Activated naive CD4-positive, alpha-beta T cell treated with anti-CD3 and anti-CD28 coated beads, Interleukin-2, amount 10 ng/mL, durations not matched to agents 7 days and 5 days (primary cell): ENCODE measurements around the gene CSK.
A peak's percentile ranks its signal among the peaks of the same experiment; 100 is the strongest.

Source experiments
- CTCF ChIA-PET: fragments of 350-600 bp; sonication (Branson Sonifier 250); formaldehyde crosslinking; loops from one replicate; lab custom pipeline; 2021; ENCODE audit warnings: antibody characterized with exemption; lab: Charles Lee
- DNase-seq: peaks from one replicate; pipeline ENCODE4 v3.0.0-alpha.2; 2020
- H3K27ac Mint-ChIP-seq: one replicate; pipeline ENCODE4 v1.8.0; 2021; ENCODE audit warnings: mild to moderate bottlenecking, moderate library complexity, mixed read lengths
- H3K27me3 Mint-ChIP-seq: one replicate; pipeline ENCODE4 v1.8.0; 2021; ENCODE audit warnings: mild to moderate bottlenecking, mixed read lengths
- H3K36me3 Mint-ChIP-seq: one replicate; pipeline ENCODE4 v1.8.0; 2021; ENCODE audit warnings: mixed read lengths
- H3K4me1 Mint-ChIP-seq: one replicate; pipeline ENCODE4 v1.8.0; 2021; ENCODE audit warnings: mixed read lengths
- H3K4me3 Mint-ChIP-seq: one replicate; pipeline ENCODE4 v1.8.0; 2021; ENCODE audit warnings: mild to moderate bottlenecking, moderate library complexity, mixed read lengths
- H3K9me3 Mint-ChIP-seq: one replicate; pipeline ENCODE4 v1.8.0; 2021; ENCODE audit warnings: mixed read lengths

Gene CSK

GRCh38 chr15:74793135-74794028 is 11.5 kb downstream of the CSK start:
- H3K9me3 Mint-ChIP-seq, result no peaks in the 10 kb centered on the region
- H3K27ac Mint-ChIP-seq, result peak overlapping the region; percentile 80
- H3K4me3 Mint-ChIP-seq, result no peak overlapping the region
- H3K4me1 Mint-ChIP-seq, result peaks cover 89% of the 10 kb centered on the region
- H3K27me3 Mint-ChIP-seq, result no peaks in the 10 kb centered on the region
- CTCF ChIA-PET, result interaction anchor here (0.8 to 15.9 kb wide), 10 partner anchors 9 to 172 kb away, joined by 3 to 880 read pairs (median 4); partner anchors contain the start of gene CSK
- DNase-seq, result peak; percentile 84
- peaks cover 51% of the 10 kb centered on the region for H3K36me3 Mint-ChIP-seq

- H3K4me3 Mint-ChIP-seq, result no peak overlapping the region
- no peak for DNase-seq
- H3K27ac Mint-ChIP-seq, result peak overlapping the region; percentile 84
- H3K27me3 Mint-ChIP-seq, result no peaks in the 10 kb centered on the region
- CTCF ChIA-PET, result interaction anchor here (0.8 to 15.9 kb wide), 7 partner anchors 8 to 173 kb away, joined by 3 to 880 read pairs (median 4); partner anchors contain the start of gene CSK
- H3K36me3 Mint-ChIP-seq, result peaks cover 46% of the 10 kb centered on the region
- no peaks in the 10 kb centered on the region for H3K9me3 Mint-ChIP-seq
- peaks cover 92% of the 10 kb centered on the region for H3K4me1 Mint-ChIP-seq
These were observed 12.5 kb downstream of the CSK start for GRCh38 chr15:74794248-74794969.

- Mint-ChIP-seq H3K4me3 (no peak overlapping the region), H3K27me3 (no peaks in the 10 kb centered on the region), H3K4me1 (peaks cover 92% of the 10 kb centered on the region), H3K27ac (peak overlapping the region; percentile 84), H3K36me3 (peaks cover 46% of the 10 kb centered on the region), H3K9me3 (no peaks in the 10 kb centered on the region)
- no peak for DNase-seq
- CTCF ChIA-PET, result interaction anchor here (1.1 to 15.9 kb wide), 5 partner anchors 16 to 160 kb away, joined by 3 to 880 read pairs (median 4); partner anchors contain the start of gene CSK
These were observed 13.1 kb downstream of the CSK start for GRCh38 chr15:74794970-74795349.

GRCh38 chr15:74795966-74796625 is 14.2 kb downstream of the CSK start:
- Mint-ChIP-seq H3K4me1 (peaks cover 86% of the 10 kb centered on the region), H3K4me3 (no peak overlapping the region), H3K36me3 (peaks cover 48% of the 10 kb centered on the region), H3K9me3 (no peaks in the 10 kb centered on the region), H3K27me3 (no peaks in the 10 kb centered on the region), H3K27ac (peak overlapping the region; percentile 88)
- CTCF ChIA-PET, result interaction anchor here (1.1 to 15.9 kb wide), 4 partner anchors 9 to 162 kb away, joined by 3 to 880 read pairs (median 8); partner anchors contain the start of gene CSK
- peak; percentile 59 for DNase-seq

- Mint-ChIP-seq H3K27ac (peak overlapping the region; percentile 81), H3K36me3 (peaks cover 50% of the 10 kb centered on the region), H3K27me3 (no peaks in the 10 kb centered on the region), H3K9me3 (no peaks in the 10 kb centered on the region), H3K4me1 (peaks cover 61% of the 10 kb centered on the region), H3K4me3 (no peak overlapping the region)
- CTCF ChIA-PET, result interaction anchor here (0.9 to 15.9 kb wide), 12 partner anchors 7 to 165 kb away, joined by 3 to 880 read pairs (median 4); partner anchors contain the start of gene CSK
- no peak for DNase-seq
These were observed 16.7 kb downstream of the CSK start for GRCh38 chr15:74798388-74799254.

- peak; percentile 51 for DNase-seq
- H3K4me3 Mint-ChIP-seq, result no peak overlapping the region
These were observed 17.5 kb downstream of the CSK start for GRCh38 chr15:74799255-74799855.

GRCh38 chr15:74799856-74800558 is 18.1 kb downstream of the CSK start:
- DNase-seq, result peak; percentile 89
- H3K36me3 Mint-ChIP-seq, result peaks cover 55% of the 10 kb centered on the region
- H3K4me1 Mint-ChIP-seq, result peaks cover 58% of the 10 kb centered on the region
- CTCF ChIA-PET, result interaction anchor here (0.6 to 15.9 kb wide), 17 partner anchors 9 to 168 kb away, joined by 3 to 880 read pairs (median 3); partner anchors contain the start of genes CPLX3 and CSK
- no peaks in the 10 kb centered on the region for H3K9me3 Mint-ChIP-seq
- peak overlapping the region; percentile 81 for H3K27ac Mint-ChIP-seq
- no peak overlapping the region for H3K4me3 Mint-ChIP-seq
- no peaks in the 10 kb centered on the region for H3K27me3 Mint-ChIP-seq

More at GRCh38 chr15:74799255-74799855, 17.5 kb downstream of the CSK start:
- peaks cover 56% of the 10 kb centered on the region for H3K36me3 Mint-ChIP-seq
- peak overlapping the region; percentile 81 for H3K27ac Mint-ChIP-seq
- H3K4me1 Mint-ChIP-seq, result peaks cover 62% of the 10 kb centered on the region
- CTCF ChIA-PET, result interaction anchor here (0.6 to 15.9 kb wide), 15 partner anchors 8 to 166 kb away, joined by 3 to 880 read pairs (median 3); partner anchors contain the start of genes CPLX3 and CSK
- no peaks in the 10 kb centered on the region for H3K27me3 Mint-ChIP-seq
- H3K9me3 Mint-ChIP-seq, result no peaks in the 10 kb centered on the region

GRCh38 chr15:74800559-74801094 is 18.7 kb downstream of the CSK start:
- no peak overlapping the region for H3K27ac Mint-ChIP-seq
- peaks cover 52% of the 10 kb centered on the region for H3K36me3 Mint-ChIP-seq
- no peak overlapping the region for H3K4me3 Mint-ChIP-seq
- H3K4me1 Mint-ChIP-seq, result peaks cover 52% of the 10 kb centered on the region
- CTCF ChIA-PET, result interaction anchor here (0.8 to 15.9 kb wide), 8 partner anchors 9 to 168 kb away, joined by 3 to 880 read pairs (median 3); partner anchors contain the start of gene CSK
- H3K27me3 Mint-ChIP-seq, result no peaks in the 10 kb centered on the region
- no peak for DNase-seq
- H3K9me3 Mint-ChIP-seq, result no peaks in the 10 kb centered on the region

- Mint-ChIP-seq H3K27ac (peak overlapping the region; percentile 60), H3K36me3 (peaks cover 49% of the 10 kb centered on the region), H3K9me3 (no peaks in the 10 kb centered on the region), H3K4me3 (no peak overlapping the region), H3K27me3 (no peaks in the 10 kb centered on the region), H3K4me1 (peaks cover 47% of the 10 kb centered on the region)
- no peak for DNase-seq
- CTCF ChIA-PET, result interaction anchor here (0.8 to 15.9 kb wide), 7 partner anchors 8 to 169 kb away, joined by 3 to 880 read pairs (median 3); partner anchors contain the start of gene CSK
These were observed 19.6 kb downstream of the CSK start for GRCh38 chr15:74801311-74801997.

GRCh38 chr15:74802290-74802689 is 20.4 kb downstream of the CSK start:
- Mint-ChIP-seq H3K36me3 (peaks cover 48% of the 10 kb centered on the region), H3K27ac (no peak overlapping the region), H3K4me1 (peaks cover 46% of the 10 kb centered on the region), H3K27me3 (no peaks in the 10 kb centered on the region), H3K9me3 (no peaks in the 10 kb centered on the region), H3K4me3 (no peak overlapping the region)
- CTCF ChIA-PET, result interaction anchor here (1.0 to 1.3 kb wide), 2 partner anchors 8 to 24 kb away, joined by 3 read pairs; no protein-coding TSS in a partner anchor
- DNase-seq, result no peak

- H3K4me1 Mint-ChIP-seq, result peaks cover 39% of the 10 kb centered on the region
- H3K4me3 Mint-ChIP-seq, result no peak overlapping the region
- H3K9me3 Mint-ChIP-seq, result no peaks in the 10 kb centered on the region
- H3K27ac Mint-ChIP-seq, result peak overlapping the region; percentile 7
- CTCF ChIA-PET, result interaction anchor here (1.0 to 5.9 kb wide), 3 partner anchors 9 to 32 kb away, joined by 3 to 48 read pairs (median 3); no protein-coding TSS in a partner anchor
- H3K27me3 Mint-ChIP-seq, result peaks cover under 1% of the 10 kb centered on the region
- H3K36me3 Mint-ChIP-seq, result peaks cover 44% of the 10 kb centered on the region
- DNase-seq, result no peak
These were observed 21.1 kb downstream of the CSK start for GRCh38 chr15:74802862-74803447.
